T follicular helper cell (primary cell): ENCODE results near the gene ARHGAP24.
"Not testable (repeated sequence)": the region's sequence is repeated elsewhere in the genome, so short reads cannot be mapped to it uniquely, and the experiment has no call there.

Experiments used
- DNase-seq: peaks from one replicate; pipeline ENCODE4 v3.0.0-alpha.2; 2020; ENCODE audit warnings: low read depth

ARHGAP24 gene

GRCh38 chr4:85915570-85915969, 440.6 kb downstream of the ARHGAP24 start:
- DNase-seq = not testable (repeated sequence)

- DNase-seq = no peak
Measured at GRCh38 chr4:85919200-85919887, 444.4 kb downstream of the ARHGAP24 start.

- no peak for DNase-seq
Measured at GRCh38 chr4:85925071-85925470, 450.1 kb downstream of the ARHGAP24 start.

- no peak for DNase-seq
Measured at GRCh38 chr4:85928775-85929591, 454.0 kb downstream of the ARHGAP24 start.

GRCh38 chr4:85929961-85930665, 455.2 kb downstream of the ARHGAP24 start:
- DNase-seq = no peak

GRCh38 chr4:85932500-85933290, 457.7 kb downstream of the ARHGAP24 start:
- no peak for DNase-seq

- DNase-seq = no peak
Measured at GRCh38 chr4:85933291-85933640, 458.3 kb downstream of the ARHGAP24 start.

GRCh38 chr4:85937507-85937906, 462.6 kb downstream of the ARHGAP24 start:
- DNase-seq = no peak

GRCh38 chr4:85938062-85938461, 463.1 kb downstream of the ARHGAP24 start:
- no peak for DNase-seq

GRCh38 chr4:85938902-85939301, 464.0 kb downstream of the ARHGAP24 start:
- no peak for DNase-seq

- no peak for DNase-seq
Measured at GRCh38 chr4:85939595-85939994, 464.6 kb downstream of the ARHGAP24 start.

GRCh38 chr4:85940151-85940550, 465.2 kb downstream of the ARHGAP24 start:
- no peak for DNase-seq

- DNase-seq = no peak
Measured at GRCh38 chr4:85942107-85942506, 467.2 kb downstream of the ARHGAP24 start.

- DNase-seq = no peak
Measured at GRCh38 chr4:85946821-85947220, 471.9 kb downstream of the ARHGAP24 start.

- DNase-seq = no peak
Measured at GRCh38 chr4:85951099-85951498, 476.1 kb downstream of the ARHGAP24 start.

- DNase-seq = no peak
Measured at GRCh38 chr4:85952528-85952927, 477.6 kb downstream of the ARHGAP24 start.

- DNase-seq = no peak
Measured at GRCh38 chr4:85952972-85953650, 478.2 kb downstream of the ARHGAP24 start.

- no peak for DNase-seq
Measured at GRCh38 chr4:85953651-85954018, 478.7 kb downstream of the ARHGAP24 start.

GRCh38 chr4:85955620-85956292, 480.8 kb downstream of the ARHGAP24 start:
- DNase-seq = no peak

GRCh38 chr4:85956293-85956945, 481.5 kb downstream of the ARHGAP24 start:
- DNase-seq = no peak
